ENCODE measurements around the gene MLC1.

MLC1 gene

GRCh38 chr22:50085211-50085972, at the start of gene MLC1:
Gene MLC1 (minus strand): TSS chr22:50085426. CDS start chr22:50084902, 524 bp downstream.
- CTCF ChIA-PET, result interaction anchor here (0.5 to 1.3 kb wide), 4 partner anchors 26 to 243 kb away, joined by 4 read pairs; no protein-coding TSS in a partner anchor
- TF ChIP-seq SUZ12 (IDR thresholded peaks at IDR 0.05) (no peak), L3MBTL2 (conservative IDR thresholded peaks at IDR 0.05) (peak; percentile 54), FOXK2 (IDR thresholded peaks at IDR 0.05) (no peak), TARDBP (IDR thresholded peaks at IDR 0.05) (no peak), ARNT (IDR thresholded peaks at IDR 0.05) (no peak), FOXM1 (IDR thresholded peaks at IDR 0.05; ENCODE audit: borderline replicate concordance) (no peak)
- DNase-seq (ENCODE audit: extremely low spot score), result peak; percentile 28

GRCh38 chr22:50134481-50134880, 49.3 kb upstream of the MLC1 start:
- TF ChIP-seq FOXA1 (IDR thresholded peaks at IDR 0.05) (no peak), L3MBTL2 (conservative IDR thresholded peaks at IDR 0.05) (no peak), SUZ12 (IDR thresholded peaks at IDR 0.05) (no peak), ELF4 (IDR thresholded peaks at IDR 0.05) (no peak), HDGF (IDR thresholded peaks at IDR 0.05; ENCODE audit: borderline replicate concordance) (no peak), SP1 (IDR thresholded peaks at IDR 0.05) (no peak), PKNOX1 (IDR thresholded peaks at IDR 0.05) (no peak), NFRKB (IDR thresholded peaks at IDR 0.05) (no peak), ZNF384 (IDR thresholded peaks at IDR 0.05) (no peak), FOXM1 (IDR thresholded peaks at IDR 0.05; ENCODE audit: borderline replicate concordance) (no peak), FOXK2 (IDR thresholded peaks at IDR 0.05) (no peak)
- ChIA-PET POLR2A (no interaction called here), CTCF (no interaction called here)
- DNase-seq (ENCODE audit: extremely low spot score), result no peak

More at GRCh38 chr22:50085211-50085972, at the start of gene MLC1:
- POLR2A ChIA-PET, result interaction anchor here (1.1 to 1.9 kb wide), 3 partner anchors 20 to 29 kb away, joined by 3 to 8 read pairs (median 3); no protein-coding TSS in a partner anchor

GRCh38 chr22:50131894-50132293, 46.7 kb upstream of the MLC1 start:
- DNase-seq (ENCODE audit: extremely low spot score), result no peak
- TF ChIP-seq BHLHE40 (IDR thresholded peaks at IDR 0.05; ENCODE audit: borderline replicate concordance) (no peak), ZNF384 (IDR thresholded peaks at IDR 0.05) (no peak), NFRKB (IDR thresholded peaks at IDR 0.05) (no peak), ELF4 (IDR thresholded peaks at IDR 0.05) (no peak), L3MBTL2 (conservative IDR thresholded peaks at IDR 0.05) (no peak)
- CTCF ChIA-PET, result no interaction called here
- POLR2A ChIA-PET, result no interaction called here

GRCh38 chr22:50129121-50129736, 44.0 kb upstream of the MLC1 start:
- POLR2A ChIA-PET, result no interaction called here
- CTCF ChIA-PET, result interaction anchor here (0.5 to 1.6 kb wide), 3 partner anchors 13 to 256 kb away, joined by 3 to 5 read pairs (median 4); no protein-coding TSS in a partner anchor

GRCh38 chr22:50125029-50125428, 39.8 kb upstream of the MLC1 start:
- POLR2A ChIA-PET, result no interaction called here
- no peak for DNase-seq (ENCODE audit: extremely low spot score)
- no peak for TF ChIP-seq ZNF384 (IDR thresholded peaks at IDR 0.05)
- no peak for TF ChIP-seq CTBP1 (IDR thresholded peaks at IDR 0.05; ENCODE audit: borderline replicate concordance)
- no peak for TF ChIP-seq FOXM1 (IDR thresholded peaks at IDR 0.05; ENCODE audit: borderline replicate concordance)
- no peak for TF ChIP-seq BHLHE40 (IDR thresholded peaks at IDR 0.05; ENCODE audit: borderline replicate concordance)
- no peak for TF ChIP-seq TARDBP (IDR thresholded peaks at IDR 0.05)
- TF ChIP-seq LEF1 (IDR thresholded peaks at IDR 0.05; ENCODE audit: borderline replicate concordance), result no peak
- TF ChIP-seq FOXK2 (IDR thresholded peaks at IDR 0.05), result no peak
- no peak for TF ChIP-seq ELF4 (IDR thresholded peaks at IDR 0.05)
- TF ChIP-seq PKNOX1 (IDR thresholded peaks at IDR 0.05), result no peak
- TF ChIP-seq HDGF (IDR thresholded peaks at IDR 0.05; ENCODE audit: borderline replicate concordance), result no peak
- TF ChIP-seq SP1 (IDR thresholded peaks at IDR 0.05), result no peak
- TF ChIP-seq FOXA1 (IDR thresholded peaks at IDR 0.05), result no peak
- no peak for TF ChIP-seq SUZ12 (IDR thresholded peaks at IDR 0.05)
- TF ChIP-seq ARNT (IDR thresholded peaks at IDR 0.05), result no peak
- no peak for TF ChIP-seq L3MBTL2 (conservative IDR thresholded peaks at IDR 0.05)
- TF ChIP-seq NFRKB (IDR thresholded peaks at IDR 0.05), result no peak
- CTCF ChIA-PET, result no interaction called here

More at GRCh38 chr22:50129121-50129736, 44.0 kb upstream of the MLC1 start:
- TF ChIP-seq PKNOX1 (IDR thresholded peaks at IDR 0.05), result no peak
- no peak for TF ChIP-seq BHLHE40 (IDR thresholded peaks at IDR 0.05; ENCODE audit: borderline replicate concordance)
- no peak for TF ChIP-seq ELF4 (IDR thresholded peaks at IDR 0.05)
- TF ChIP-seq FOXK2 (IDR thresholded peaks at IDR 0.05), result no peak
- TF ChIP-seq FOXA1 (IDR thresholded peaks at IDR 0.05), result no peak
- TF ChIP-seq L3MBTL2 (conservative IDR thresholded peaks at IDR 0.05), result no peak
- TF ChIP-seq LEF1 (IDR thresholded peaks at IDR 0.05; ENCODE audit: borderline replicate concordance), result no peak
- TF ChIP-seq SUZ12 (IDR thresholded peaks at IDR 0.05), result no peak
- no peak for TF ChIP-seq ARNT (IDR thresholded peaks at IDR 0.05)
- TF ChIP-seq FOXM1 (IDR thresholded peaks at IDR 0.05; ENCODE audit: borderline replicate concordance), result no peak
- TF ChIP-seq ZNF384 (IDR thresholded peaks at IDR 0.05), result no peak
- TF ChIP-seq NFRKB (IDR thresholded peaks at IDR 0.05), result no peak
- TF ChIP-seq HDGF (IDR thresholded peaks at IDR 0.05; ENCODE audit: borderline replicate concordance), result no peak
- no peak for TF ChIP-seq TARDBP (IDR thresholded peaks at IDR 0.05)
- DNase-seq (ENCODE audit: extremely low spot score), result no peak

- CTCF ChIA-PET, result interaction anchor here (0.7 kb wide), 1 partner anchor 1961 kb away, joined by 3 read pairs; no protein-coding TSS in a partner anchor
- DNase-seq (ENCODE audit: extremely low spot score), result no peak
- POLR2A ChIA-PET, result no interaction called here
- no peak for TF ChIP-seq FOXA1 (IDR thresholded peaks at IDR 0.05)
Observed at GRCh38 chr22:50123119-50123518, 37.9 kb upstream of the MLC1 start.
